Stimulated activated naive CD8-positive, alpha-beta T cell treated with anti-CD3 and anti-CD28 coated beads, Interleukin-15, amount 100 ng/mL, for 72 hours (primary cell): Measurements from ENCODE around the gene NFKB1.

Experiments
- ATAC-seq: fragments of 150-1000 bp; cut with Tn5 transposase; 2 replicates; pipeline ENCODE4 v1.10.0; 2021; ENCODE audit warnings: mild to moderate bottlenecking, moderate library complexity
- DNase-seq, 2 donors: peaks; one replicate each; pipeline ENCODE4 v3.0.0; 2021 to 2022
- H3K27ac Mint-ChIP-seq, 2 donors: one replicate each; pipeline ENCODE4 v1.8.0; 2022; ENCODE audit warnings: mild to moderate bottlenecking in 2 of 2, mixed read lengths in 2 of 2, moderate library complexity in 2 of 2
- H3K27me3 Mint-ChIP-seq: one replicate; pipeline ENCODE4 v1.8.0; 2022; ENCODE audit warnings: mixed read lengths
- H3K4me1 Mint-ChIP-seq: one replicate; pipeline ENCODE4 v1.8.0; 2022; ENCODE audit warnings: mild to moderate bottlenecking, mixed read lengths
- H3K4me3 Mint-ChIP-seq, 2 donors: one replicate each; pipeline ENCODE4 v1.8.0; 2022; ENCODE audit warnings: mild to moderate bottlenecking in 2 of 2, mixed read lengths in 2 of 2, moderate library complexity in 1 of 2
- H3K9me3 Mint-ChIP-seq, 2 donors: one replicate each; pipeline ENCODE4 v1.8.0; 2022; ENCODE audit warnings: mixed read lengths in 2 of 2

NFKB1 gene

DNA sequence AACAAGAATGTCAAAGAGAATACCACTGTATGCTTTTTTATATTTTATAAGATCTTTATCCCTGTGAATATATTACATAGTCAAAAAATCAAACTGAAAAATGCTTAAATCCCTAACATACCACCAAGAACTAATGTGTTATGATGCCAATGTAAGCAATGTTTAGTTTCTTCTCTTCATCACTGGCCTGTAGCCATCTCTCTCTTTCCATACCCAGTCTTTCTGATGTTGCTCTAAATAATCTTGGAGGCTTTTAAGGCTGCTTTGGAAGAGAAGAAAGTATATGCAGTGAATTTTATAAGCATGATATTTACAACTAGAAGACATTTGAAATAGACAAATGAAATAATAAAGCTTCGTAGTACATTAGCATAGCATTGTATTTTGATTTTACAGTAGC lies 82.9 kb downstream of the NFKB1 start:
- ATAC-seq (no peak), DNase-seq (no peak)
- no peaks in the 10 kb centered on the region for H3K9me3 Mint-ChIP-seq
- H3K27me3 Mint-ChIP-seq = no peaks in the 10 kb centered on the region
- peak overlapping the region; percentile 2 to 57 for H3K27ac Mint-ChIP-seq
- no peak overlapping the region for H3K4me3 Mint-ChIP-seq
- peaks cover 73% of the 10 kb centered on the region for H3K4me1 Mint-ChIP-seq

GRCh38 chr4:102585329-102585728 lies 84.2 kb downstream of the NFKB1 start:
- DNase-seq (no peak), ATAC-seq (peak; percentile 22)
- Mint-ChIP-seq H3K27ac (peak overlapping the region; percentile 19 to 88), H3K9me3 (no peaks in the 10 kb centered on the region), H3K27me3 (no peaks in the 10 kb centered on the region), H3K4me1 (peaks cover 73% of the 10 kb centered on the region), H3K4me3 (peak overlapping the region; percentile 48 to 67)

GRCh38 chr4:102586002-102586643 lies 85.0 kb downstream of the NFKB1 start:
- peak overlapping the region; percentile 88 to 90 for H3K27ac Mint-ChIP-seq
- ATAC-seq (peak; percentile 85), DNase-seq (no peak)
- H3K27me3 Mint-ChIP-seq = no peaks in the 10 kb centered on the region
- H3K4me3 Mint-ChIP-seq = peak overlapping the region; percentile 48 to 67
- H3K4me1 Mint-ChIP-seq = peaks cover 78% of the 10 kb centered on the region
- H3K9me3 Mint-ChIP-seq = no peaks in the 10 kb centered on the region

DNA sequence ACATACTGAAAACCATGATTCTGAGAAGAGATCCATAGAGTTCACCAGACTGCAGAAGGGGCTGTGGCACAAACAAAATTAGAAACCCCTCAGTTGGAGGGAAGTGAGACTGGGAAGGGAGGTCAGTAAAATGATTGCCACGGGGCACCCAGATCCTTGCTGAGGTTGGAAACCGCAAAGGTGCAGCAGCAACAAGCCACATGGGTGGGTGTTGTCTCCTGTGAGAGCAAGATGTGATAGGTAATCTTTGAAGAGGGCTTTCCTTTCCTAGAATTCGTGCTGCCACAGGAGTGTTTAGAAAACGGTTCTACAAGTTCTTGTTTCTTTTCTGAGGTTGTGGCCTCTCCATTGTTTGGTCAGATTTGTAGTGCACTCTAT lies 85.5 kb downstream of the NFKB1 start:
- peak overlapping the region; percentile 48 to 67 for H3K4me3 Mint-ChIP-seq
- peaks cover 83% of the 10 kb centered on the region for H3K4me1 Mint-ChIP-seq
- peak; percentile 86 for ATAC-seq
- no peaks in the 10 kb centered on the region for H3K9me3 Mint-ChIP-seq
- H3K27ac Mint-ChIP-seq = peak overlapping the region; percentile 88 to 90
- H3K27me3 Mint-ChIP-seq = no peaks in the 10 kb centered on the region
- DNase-seq = peak; percentile 64 to 78

GRCh38 chr4:102589743-102590142 lies 88.6 kb downstream of the NFKB1 start:
- Mint-ChIP-seq H3K9me3 (no peaks in the 10 kb centered on the region), H3K27ac (peak overlapping the region in 1 of 2 donors; percentile 69), H3K27me3 (no peaks in the 10 kb centered on the region), H3K4me1 (peaks cover 97% of the 10 kb centered on the region), H3K4me3 (peak overlapping the region; percentile 13 to 43)
- ATAC-seq (no peak), DNase-seq (no peak)

- DNase-seq (no peak), ATAC-seq (no peak)
- H3K9me3 Mint-ChIP-seq = no peaks in the 10 kb centered on the region
- no peak overlapping the region for H3K4me3 Mint-ChIP-seq
- no peak overlapping the region for H3K27ac Mint-ChIP-seq
- peaks cover 94% of the 10 kb centered on the region for H3K4me1 Mint-ChIP-seq
- H3K27me3 Mint-ChIP-seq = no peaks in the 10 kb centered on the region
Observed at GRCh38 chr4:102592256-102592655, 91.1 kb downstream of the NFKB1 start.

DNA sequence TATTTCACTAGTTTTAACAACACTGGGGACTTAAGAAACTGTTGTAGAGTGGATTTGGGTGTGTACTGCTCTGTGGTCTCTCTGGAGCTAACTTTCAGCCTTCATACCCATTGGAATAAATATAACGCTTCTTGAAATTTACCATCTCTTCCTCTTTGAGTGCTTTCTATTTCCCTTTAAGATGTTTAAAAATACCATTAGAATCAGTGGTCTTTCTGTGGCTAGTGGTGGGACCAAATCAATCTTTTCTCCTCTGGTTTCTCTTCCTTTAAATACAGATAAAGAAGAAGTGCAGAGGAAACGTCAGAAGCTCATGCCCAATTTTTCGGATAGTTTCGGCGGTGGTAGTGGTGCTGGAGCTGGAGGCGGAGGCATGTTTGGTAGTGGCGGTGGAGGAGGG lies 92.0 kb downstream of the NFKB1 start:
- no peak overlapping the region for H3K4me3 Mint-ChIP-seq
- no peaks in the 10 kb centered on the region for H3K9me3 Mint-ChIP-seq
- H3K4me1 Mint-ChIP-seq = peaks cover 94% of the 10 kb centered on the region
- no peaks in the 10 kb centered on the region for H3K27me3 Mint-ChIP-seq
- H3K27ac Mint-ChIP-seq = no peak overlapping the region
- DNase-seq (no peak), ATAC-seq (no peak)

DNA sequence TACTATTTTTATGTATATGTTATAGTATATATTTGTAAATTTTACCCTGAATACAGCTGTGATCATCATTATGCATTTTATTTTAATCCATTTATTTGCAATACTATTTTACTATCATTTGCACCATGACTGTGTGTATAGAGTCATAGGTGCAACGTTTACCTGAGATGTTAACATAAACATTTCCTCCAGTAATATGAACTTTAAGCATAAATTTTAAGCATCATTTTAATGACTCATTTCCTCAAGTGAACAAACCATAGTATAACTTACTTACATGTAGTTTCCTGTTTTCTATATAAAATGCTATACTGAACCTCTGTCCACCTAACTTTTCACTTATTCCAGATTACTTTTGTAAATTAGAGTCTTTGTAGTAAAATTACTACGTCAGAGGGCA lies 92.8 kb downstream of the NFKB1 start:
- no peaks in the 10 kb centered on the region for H3K9me3 Mint-ChIP-seq
- no peak for DNase-seq
- H3K27me3 Mint-ChIP-seq = no peaks in the 10 kb centered on the region
- ATAC-seq = no peak
- no peak overlapping the region for H3K27ac Mint-ChIP-seq
- H3K4me3 Mint-ChIP-seq = no peak overlapping the region
- peaks cover 94% of the 10 kb centered on the region for H3K4me1 Mint-ChIP-seq

GRCh38 chr4:102596532-102596931 lies 95.4 kb downstream of the NFKB1 start:
- Mint-ChIP-seq H3K4me1 (peaks cover 94% of the 10 kb centered on the region), H3K4me3 (no peak overlapping the region), H3K9me3 (no peaks in the 10 kb centered on the region), H3K27me3 (no peaks in the 10 kb centered on the region), H3K27ac (peak overlapping the region; percentile 8 to 19)
- DNase-seq (no peak), ATAC-seq (no peak)

DNA sequence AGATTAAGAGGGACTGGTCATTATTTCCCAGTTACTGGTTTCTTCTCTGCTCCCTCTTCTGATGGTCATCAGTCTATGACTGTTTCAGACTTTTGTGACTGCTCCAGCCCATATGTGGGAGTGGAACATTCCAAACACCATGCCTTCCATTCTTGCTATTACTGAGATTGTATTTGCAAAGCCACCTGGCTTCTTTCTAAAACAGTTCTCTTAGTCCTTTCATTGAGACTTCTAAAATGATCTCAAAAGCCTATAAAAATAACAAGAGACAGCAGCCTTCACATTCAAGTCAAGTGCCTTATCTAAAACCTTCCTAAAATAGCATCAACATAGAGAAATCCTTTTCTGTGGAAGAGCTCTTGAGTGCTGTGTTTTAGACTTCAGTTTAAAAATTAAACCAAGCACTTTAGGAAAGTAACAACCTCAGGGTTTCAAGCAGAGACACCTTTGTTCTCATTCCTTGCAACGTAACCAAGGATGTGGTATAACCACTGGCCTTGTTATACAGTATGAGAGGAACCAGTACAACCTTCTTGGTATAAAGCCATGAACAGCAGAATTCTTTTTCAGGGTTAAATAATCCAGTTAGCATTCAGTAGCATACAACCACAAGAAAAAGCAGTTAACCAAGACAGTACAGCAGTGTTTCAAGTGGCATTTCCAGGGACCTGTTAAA lies 97.1 kb downstream of the NFKB1 start:
- Mint-ChIP-seq H3K27ac (peak overlapping the region; percentile 90 to 92), H3K9me3 (no peaks in the 10 kb centered on the region), H3K4me1 (peaks cover 84% of the 10 kb centered on the region), H3K4me3 (peak overlapping the region; percentile 62), H3K27me3 (no peaks in the 10 kb centered on the region)
- DNase-seq (no peak), ATAC-seq (peak; percentile 95)

GRCh38 chr4:102598762-102599374 lies 97.7 kb downstream of the NFKB1 start:
- Mint-ChIP-seq H3K9me3 (no peaks in the 10 kb centered on the region), H3K27ac (peak overlapping the region; percentile 90 to 92), H3K4me1 (peaks cover 85% of the 10 kb centered on the region), H3K27me3 (no peaks in the 10 kb centered on the region), H3K4me3 (peak overlapping the region; percentile 62)
- no peak for DNase-seq
- ATAC-seq = peak; percentile 48

DNA sequence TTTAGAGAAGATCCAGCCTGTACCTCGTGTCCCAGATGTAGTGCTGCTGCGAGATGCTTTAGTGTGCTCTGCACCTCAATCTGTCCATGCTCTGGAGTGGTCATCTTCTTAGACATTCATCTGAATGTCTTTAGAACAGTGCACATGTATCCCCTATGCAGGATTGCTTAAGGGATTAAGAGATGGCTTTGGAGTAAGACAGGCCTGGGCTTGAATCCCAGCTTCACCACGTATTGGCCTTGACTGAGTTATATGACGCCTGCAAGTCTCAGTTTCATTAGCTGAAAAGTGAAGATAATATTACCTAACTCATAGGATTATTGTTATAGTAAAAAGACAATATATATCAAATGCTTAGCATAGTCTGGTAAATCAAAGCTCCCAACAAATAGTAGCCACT lies 98.3 kb downstream of the NFKB1 start:
- DNase-seq (no peak), ATAC-seq (no peak)
- Mint-ChIP-seq H3K4me1 (peaks cover 81% of the 10 kb centered on the region), H3K27ac (peak overlapping the region; percentile 59 to 92), H3K4me3 (peak overlapping the region in 1 of 2 donors; percentile 8), H3K27me3 (no peaks in the 10 kb centered on the region), H3K9me3 (no peaks in the 10 kb centered on the region)

DNA sequence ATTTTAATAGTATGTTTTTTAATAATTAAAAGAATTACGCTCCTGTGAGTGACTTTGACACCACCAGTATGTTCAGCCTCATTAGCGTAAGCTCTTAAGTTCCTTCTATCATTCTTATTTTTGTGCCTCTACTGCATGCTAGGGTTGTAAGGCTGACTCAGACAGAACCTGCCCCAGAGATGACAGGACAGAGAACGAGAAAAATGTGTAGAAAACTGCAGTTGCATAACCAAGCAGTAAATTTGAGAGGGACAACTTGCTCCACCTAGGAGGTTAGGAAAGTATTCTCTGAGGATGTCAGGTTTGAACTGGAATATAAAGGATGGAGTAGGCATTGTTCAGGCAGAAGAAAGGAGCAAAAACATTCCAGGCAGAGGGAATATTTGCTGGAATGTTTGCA lies 98.7 kb downstream of the NFKB1 start:
- H3K9me3 Mint-ChIP-seq = no peaks in the 10 kb centered on the region
- H3K4me1 Mint-ChIP-seq = peaks cover 81% of the 10 kb centered on the region
- ATAC-seq (no peak), DNase-seq (no peak)
- H3K27me3 Mint-ChIP-seq = no peaks in the 10 kb centered on the region
- H3K27ac Mint-ChIP-seq = no peak overlapping the region
- H3K4me3 Mint-ChIP-seq = no peak overlapping the region

GRCh38 chr4:102600689-102601088 lies 99.5 kb downstream of the NFKB1 start:
- H3K4me1 Mint-ChIP-seq = peaks cover 81% of the 10 kb centered on the region
- no peaks in the 10 kb centered on the region for H3K9me3 Mint-ChIP-seq
- no peak for DNase-seq
- no peak for ATAC-seq
- H3K27me3 Mint-ChIP-seq = no peaks in the 10 kb centered on the region
- H3K27ac Mint-ChIP-seq = peak overlapping the region; percentile 0 to 85
- no peak overlapping the region for H3K4me3 Mint-ChIP-seq

DNA sequence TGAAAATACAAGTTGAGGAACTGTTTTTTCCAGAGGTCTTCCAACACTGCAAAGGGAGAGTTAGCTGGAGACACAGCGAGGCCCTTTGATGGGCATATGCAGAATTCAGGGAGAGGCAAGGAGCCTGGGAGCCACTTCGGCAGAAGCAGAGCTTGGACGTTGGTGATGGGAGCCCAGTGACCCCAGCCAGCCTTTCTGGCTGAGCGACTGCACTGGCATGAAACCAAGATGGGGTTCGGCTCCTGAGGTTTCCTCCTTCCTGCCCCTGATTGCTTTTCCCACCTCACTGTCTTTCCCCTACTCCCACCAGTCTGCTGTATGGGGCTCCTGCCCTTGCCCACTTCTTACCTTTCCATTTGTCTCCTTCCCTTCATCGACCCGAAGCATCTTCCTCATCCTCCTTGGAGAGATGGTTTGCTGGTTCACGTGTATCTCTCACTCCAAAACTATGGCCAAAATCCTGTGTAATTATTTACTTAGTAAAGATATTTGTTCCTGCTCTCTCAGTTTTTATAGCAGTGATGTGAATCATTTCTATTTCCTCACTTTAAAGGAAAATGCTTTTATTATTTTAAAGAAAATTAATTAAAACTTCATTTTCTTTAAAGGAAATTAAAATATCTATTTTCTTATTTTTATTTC lies 100.5 kb downstream of the NFKB1 start:
- Mint-ChIP-seq H3K27me3 (no peaks in the 10 kb centered on the region), H3K4me3 (no peak overlapping the region), H3K4me1 (peaks cover 76% of the 10 kb centered on the region), H3K9me3 (no peaks in the 10 kb centered on the region), H3K27ac (peak overlapping the region in 1 of 2 donors; percentile 9)
- DNase-seq = no peak
- no peak for ATAC-seq
